NK-92 treated with Interleukin-12 subunit alpha and Interleukin-12 subunit beta, amount 100 ng/mL, for 24 hours (cell line): ENCODE data around the gene PLEKHA4.

Source experiments
- DNase-seq: peaks from one replicate; lab custom pipeline; 2025; lab: John Stamatoyannopoulos, UW

The PLEKHA4 gene

GRCh38 chr19:48826606-48827020, 41.8 kb downstream of the PLEKHA4 start:
- no peak for DNase-seq

- no peak for DNase-seq
Observed at GRCh38 chr19:48822514-48822913, 45.9 kb downstream of the PLEKHA4 start.

- DNase-seq = no peak
Observed at GRCh38 chr19:48821633-48822032, 46.8 kb downstream of the PLEKHA4 start.

GRCh38 chr19:48819366-48819816, 49.0 kb downstream of the PLEKHA4 start:
- DNase-seq = no peak

- DNase-seq = no peak
Observed at GRCh38 chr19:48818234-48818820, 50.1 kb downstream of the PLEKHA4 start.

- no peak for DNase-seq
Observed at GRCh38 chr19:48817585-48818124, 50.8 kb downstream of the PLEKHA4 start.

GRCh38 chr19:48815870-48816501, 52.4 kb downstream of the PLEKHA4 start:
- no peak for DNase-seq

- DNase-seq = no peak
Observed at GRCh38 chr19:48814895-48815294, 53.5 kb downstream of the PLEKHA4 start.

- DNase-seq = no peak
Observed at GRCh38 chr19:48813123-48813913, 55.1 kb downstream of the PLEKHA4 start.

- DNase-seq = no peak
Observed at GRCh38 chr19:48812094-48812929, 56.1 kb downstream of the PLEKHA4 start.

- DNase-seq = no peak
Observed at GRCh38 chr19:48810151-48810550, 58.3 kb downstream of the PLEKHA4 start.

- no peak for DNase-seq
Observed at GRCh38 chr19:48807590-48808308, 60.7 kb downstream of the PLEKHA4 start.

GRCh38 chr19:48806818-48807589, 61.4 kb downstream of the PLEKHA4 start:
- no peak for DNase-seq

- DNase-seq = no peak
Observed at GRCh38 chr19:48806518-48806817, 61.9 kb downstream of the PLEKHA4 start.

- DNase-seq = no peak
Observed at GRCh38 chr19:48805452-48805851, 63.0 kb downstream of the PLEKHA4 start.

- no peak for DNase-seq
Observed at GRCh38 chr19:48804496-48804895, 63.9 kb downstream of the PLEKHA4 start.

GRCh38 chr19:48802623-48803022, 65.8 kb downstream of the PLEKHA4 start:
- no peak for DNase-seq

- no peak for DNase-seq
Observed at GRCh38 chr19:48799358-48800300, 68.8 kb downstream of the PLEKHA4 start.

GRCh38 chr19:48798937-48799336, 69.5 kb downstream of the PLEKHA4 start:
- no peak for DNase-seq

- no peak for DNase-seq
Observed at GRCh38 chr19:48797103-48797502, 71.3 kb downstream of the PLEKHA4 start.
